Cerebellar nuclear complex (tissue), 1 donor: Measurements from ENCODE around the gene CRLF2.
"Not testable (repeated sequence)": the region's sequence is repeated elsewhere in the genome, so short reads cannot be mapped to it uniquely, and the experiment has no call there.

ENCODE experiments used
- DNase-seq, 2 experiments: peaks; one replicate each; lab custom pipeline; 2025; lab: John Stamatoyannopoulos, UW

CRLF2 gene

DNA sequence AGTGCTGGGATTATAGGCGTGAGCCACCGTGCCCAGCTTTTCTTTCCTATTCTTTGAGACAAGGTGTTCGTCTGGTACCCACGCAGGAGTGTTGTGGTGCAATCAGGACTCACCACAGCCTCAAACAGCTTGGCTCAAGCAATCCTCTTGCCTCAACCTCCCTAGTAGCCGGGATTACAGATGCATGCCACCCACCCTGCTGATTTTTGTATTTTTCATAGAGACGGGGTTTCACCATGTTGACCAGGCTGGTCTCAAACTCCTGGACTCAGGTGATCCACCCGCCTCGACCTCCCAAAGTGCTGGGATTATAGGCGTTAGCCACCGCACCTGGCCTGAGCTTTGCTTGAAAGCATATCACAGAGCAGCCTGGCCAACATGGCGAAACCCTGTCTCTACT, 1.5 kb upstream of the CRLF2 start:
- DNase-seq, result no peak

- DNase-seq, result no peak
Observed at GRCh38 chrX:1210844-1211243, 1.6 kb downstream of the CRLF2 start.

DNA sequence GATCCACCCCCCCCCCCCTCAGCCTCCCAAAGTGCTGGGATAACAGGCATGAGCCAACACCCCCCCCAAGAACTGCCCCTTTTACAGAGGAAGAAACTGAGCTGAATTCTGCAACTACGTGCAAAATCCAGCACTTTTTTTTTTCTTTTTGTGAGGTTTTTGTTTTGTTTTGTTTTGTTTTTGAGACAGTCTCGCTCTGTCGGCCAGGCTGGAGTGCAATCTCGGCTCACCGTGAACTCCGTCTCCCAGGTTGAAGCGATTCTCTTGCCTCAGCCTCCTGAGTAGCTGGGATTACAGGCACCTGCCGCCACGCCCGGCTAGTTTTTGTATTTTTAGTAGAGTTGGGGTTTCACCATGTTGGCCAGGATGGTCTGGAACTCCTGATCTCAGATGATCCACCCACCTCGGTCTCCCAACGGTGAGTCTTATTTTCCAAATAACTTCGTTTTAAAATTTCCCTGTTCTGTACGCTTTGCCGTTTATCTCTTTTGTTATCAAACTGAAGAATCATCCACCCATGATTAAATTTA, 4.9 kb downstream of the CRLF2 start:
- no peak for DNase-seq

- no peak for DNase-seq
Observed at GRCh38 chrX:1205681-1206611, 6.5 kb downstream of the CRLF2 start.

DNA sequence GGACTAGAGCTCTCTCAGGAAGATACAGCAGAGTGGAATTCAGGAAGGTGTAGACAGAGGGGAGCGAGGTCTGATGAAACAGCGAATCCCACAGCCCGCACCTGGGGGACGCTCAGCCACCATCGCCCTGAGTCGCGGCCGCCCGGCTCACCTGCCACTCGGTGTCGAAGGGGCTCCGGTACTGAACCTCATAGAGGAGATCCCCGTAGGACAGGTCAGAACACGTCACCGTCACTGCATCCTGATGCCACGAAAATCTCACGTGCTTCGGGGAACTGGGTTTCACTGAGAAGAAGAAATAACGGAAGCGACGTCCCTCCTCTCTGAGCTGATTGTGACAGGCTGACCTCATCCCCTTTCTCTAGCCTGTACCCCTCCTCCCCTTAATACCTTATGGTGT, 10.2 kb downstream of the CRLF2 start:
- DNase-seq, result no peak

DNA sequence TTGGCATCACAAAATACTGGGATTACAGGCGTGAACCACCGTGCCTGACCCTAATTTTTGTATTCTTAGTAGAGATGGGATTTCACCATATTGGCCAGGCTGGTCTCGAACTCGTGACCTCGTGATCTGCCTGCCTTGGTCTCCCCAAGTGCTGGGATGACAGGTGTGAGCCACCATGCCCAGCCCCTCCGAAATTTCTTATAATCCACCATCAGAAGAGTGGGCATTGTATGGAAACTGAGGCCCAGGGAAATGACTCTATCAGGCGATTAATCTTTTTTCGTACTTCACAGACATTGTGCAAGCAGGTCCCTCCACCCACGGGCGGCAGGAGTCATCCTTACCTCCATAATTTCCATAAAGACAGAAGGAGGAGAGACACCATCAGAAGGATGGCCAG, 16.0 kb downstream of the CRLF2 start:
- no peak for DNase-seq

- DNase-seq, result not testable (repeated sequence)
Observed at GRCh38 chrX:1192196-1192595, 20.3 kb downstream of the CRLF2 start.

DNA sequence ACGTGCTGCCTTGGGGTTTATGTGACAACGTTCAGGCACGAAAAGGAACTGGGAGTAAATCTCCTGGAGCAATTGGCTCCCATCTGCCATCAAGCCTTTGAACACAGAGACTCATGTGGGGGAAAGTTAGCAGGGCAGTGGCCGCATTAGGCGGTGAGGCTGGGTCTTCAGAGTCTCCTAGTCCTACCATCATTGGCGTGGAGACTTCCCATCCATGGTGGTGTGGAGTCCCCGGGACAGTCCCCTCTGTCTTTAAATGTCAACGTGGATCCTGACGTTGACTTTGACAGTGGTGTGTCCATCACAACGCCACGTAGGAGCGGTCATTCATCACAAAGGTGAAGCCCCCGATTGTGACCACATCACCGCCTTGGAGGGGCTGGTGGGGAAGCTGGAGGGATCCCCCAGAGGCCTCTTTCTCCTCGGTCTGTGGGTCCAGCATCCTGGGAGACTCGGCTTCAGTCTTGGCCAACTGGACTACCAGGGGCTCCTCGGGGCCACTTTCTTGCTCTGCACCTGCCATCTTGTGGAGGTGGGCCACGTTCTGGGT, 21.8 kb downstream of the CRLF2 start:
- DNase-seq, result no peak

DNA sequence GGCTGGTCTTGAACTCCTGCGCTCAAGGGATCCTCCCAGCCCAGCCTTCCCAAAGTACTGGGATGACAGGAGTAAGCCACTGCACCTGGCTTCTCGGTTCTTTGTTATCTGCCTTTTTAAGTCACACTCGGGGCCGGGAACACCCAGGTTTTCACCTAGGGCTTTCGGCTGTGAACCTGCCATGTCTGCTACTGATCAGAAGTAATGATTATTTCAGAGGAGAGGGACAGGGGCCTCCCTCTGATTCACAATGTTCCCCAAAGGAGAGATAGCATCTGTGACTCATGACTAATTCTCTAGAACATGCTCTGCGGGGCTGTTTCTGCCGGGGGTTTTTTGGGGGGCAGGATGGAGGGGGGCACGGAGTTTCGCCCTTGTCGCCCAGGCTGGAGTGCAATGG, 26.9 kb downstream of the CRLF2 start:
- no peak for DNase-seq

GRCh38 chrX:1182211-1182610, 30.2 kb downstream of the CRLF2 start:
- DNase-seq, result no peak

- DNase-seq, result not testable (repeated sequence)
Observed at GRCh38 chrX:1181661-1182060, 30.8 kb downstream of the CRLF2 start.

DNA sequence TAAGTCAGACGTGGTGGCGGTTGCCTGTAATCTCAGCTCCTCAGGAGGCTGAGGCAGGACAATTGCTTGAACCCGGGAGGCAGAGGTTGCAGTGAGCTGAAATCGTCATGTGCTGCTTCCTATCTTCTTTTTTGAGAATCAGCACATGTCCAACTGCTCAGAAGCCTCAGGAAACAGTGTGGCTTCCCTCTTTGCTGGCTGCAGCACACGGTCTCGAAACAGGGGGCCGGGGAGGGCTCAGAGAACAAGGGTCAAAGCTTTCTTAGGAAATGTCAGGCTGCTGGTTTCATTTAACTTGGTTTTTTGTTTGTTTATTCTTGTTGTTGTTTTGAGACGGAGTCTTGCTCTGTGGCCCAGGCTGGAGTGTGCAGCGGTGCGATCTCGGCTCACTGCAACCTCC, 31.3 kb downstream of the CRLF2 start:
- DNase-seq, result no peak

DNA sequence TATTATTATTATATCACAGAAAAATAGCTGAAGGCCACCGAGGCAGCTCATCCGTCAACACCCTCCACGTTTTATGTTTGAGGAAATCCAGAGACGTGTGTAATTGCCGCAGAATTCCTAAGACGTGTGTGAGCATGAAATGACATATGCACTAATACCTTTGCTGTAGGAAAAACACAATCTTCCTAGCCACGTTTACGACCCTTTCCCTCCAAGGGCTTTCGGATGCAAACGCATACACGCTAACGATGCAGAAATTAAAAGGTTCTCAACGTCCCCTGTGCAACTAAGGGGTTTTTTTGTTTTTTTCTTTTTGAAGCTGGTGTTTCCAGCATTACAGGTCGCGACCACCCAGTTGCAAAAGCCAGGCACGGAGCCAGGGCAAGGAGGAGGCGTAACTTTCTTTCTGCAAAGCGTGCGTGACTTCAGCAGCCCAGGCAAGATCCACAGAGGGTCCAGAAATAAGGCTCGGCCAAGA, 33.8 kb downstream of the CRLF2 start:
- DNase-seq, result no peak

DNA sequence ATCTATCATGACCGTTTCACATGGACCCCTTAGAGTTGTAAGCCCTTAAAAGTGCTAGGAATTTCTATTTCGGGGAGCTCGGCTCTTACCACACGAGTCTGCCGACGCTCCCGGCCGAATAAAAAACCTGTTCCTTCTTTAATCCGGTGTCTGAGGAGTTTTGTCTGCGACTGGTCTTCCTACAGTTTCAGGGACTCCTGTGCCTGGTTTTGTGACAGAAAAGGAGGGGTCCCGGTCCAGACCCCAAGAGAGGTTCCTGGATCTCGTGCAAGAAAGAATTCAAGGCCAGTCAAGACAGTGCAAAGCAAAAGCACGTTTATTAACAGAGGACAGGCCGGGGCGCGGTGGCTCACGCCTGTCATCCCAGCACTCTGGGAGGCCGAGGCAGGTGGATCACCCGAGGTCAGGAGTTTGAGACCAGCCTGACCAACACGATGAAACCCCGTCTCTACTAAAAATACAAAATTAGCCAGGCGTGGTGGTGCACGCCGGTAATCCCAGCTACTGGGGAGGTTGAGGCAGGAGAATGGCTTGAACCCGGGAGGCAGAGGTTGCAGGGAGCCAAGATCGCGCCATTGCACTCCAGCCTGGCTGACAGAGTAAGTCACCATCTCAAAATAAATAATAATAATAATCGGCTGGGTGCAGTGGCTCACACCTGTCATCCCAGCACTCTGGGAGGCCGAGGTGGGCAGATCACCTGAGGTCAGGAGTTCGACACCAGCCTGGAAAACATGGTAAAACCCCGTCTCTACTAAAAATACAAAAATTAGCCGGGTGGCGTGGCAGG, 35.7 kb downstream of the CRLF2 start:
- not testable (repeated sequence) for DNase-seq

DNA sequence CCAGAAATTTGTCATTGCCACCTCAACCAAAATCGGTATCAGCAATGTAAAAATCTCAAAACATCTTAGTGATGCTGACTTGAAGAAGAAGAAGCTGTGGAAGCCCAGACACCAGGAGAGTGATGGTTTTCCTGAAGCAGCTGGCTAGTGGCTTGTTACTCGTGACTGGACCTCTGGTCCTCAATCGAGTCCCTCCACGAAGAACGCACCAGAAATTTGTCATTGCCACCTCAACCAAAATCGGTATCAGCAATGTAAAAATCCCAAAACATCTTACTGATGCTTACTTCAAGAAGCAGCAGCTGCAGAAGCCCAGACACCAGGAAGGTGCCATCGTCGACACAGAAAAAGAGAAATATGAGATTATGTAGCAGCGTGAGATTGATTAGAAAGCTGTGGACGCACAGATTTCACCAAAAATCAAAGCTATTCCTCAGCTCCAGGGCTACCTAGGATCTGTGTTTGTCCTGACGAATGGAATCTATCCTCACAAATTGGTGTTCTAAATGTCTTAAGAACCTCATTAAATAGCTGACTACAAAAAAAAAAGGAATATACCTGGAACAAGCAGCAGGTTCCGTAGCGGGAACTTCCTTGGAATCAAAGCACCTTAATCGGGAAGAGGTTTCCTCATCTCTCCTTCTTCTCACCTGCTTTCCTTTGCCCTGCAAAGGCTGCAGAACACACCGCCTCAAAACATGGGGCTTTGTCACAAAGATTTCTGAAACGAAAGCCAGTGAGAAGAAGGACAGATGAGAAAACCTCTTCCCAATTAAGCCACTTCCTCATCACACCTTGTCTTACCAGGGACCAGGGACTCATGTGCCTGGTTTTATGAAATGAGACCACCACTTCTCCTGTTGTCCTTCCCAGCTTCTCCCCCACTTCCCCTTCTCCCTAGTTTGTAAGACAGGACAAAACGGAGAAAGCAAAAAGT, 37.6 kb downstream of the CRLF2 start:
- DNase-seq, result not testable (repeated sequence)

DNA sequence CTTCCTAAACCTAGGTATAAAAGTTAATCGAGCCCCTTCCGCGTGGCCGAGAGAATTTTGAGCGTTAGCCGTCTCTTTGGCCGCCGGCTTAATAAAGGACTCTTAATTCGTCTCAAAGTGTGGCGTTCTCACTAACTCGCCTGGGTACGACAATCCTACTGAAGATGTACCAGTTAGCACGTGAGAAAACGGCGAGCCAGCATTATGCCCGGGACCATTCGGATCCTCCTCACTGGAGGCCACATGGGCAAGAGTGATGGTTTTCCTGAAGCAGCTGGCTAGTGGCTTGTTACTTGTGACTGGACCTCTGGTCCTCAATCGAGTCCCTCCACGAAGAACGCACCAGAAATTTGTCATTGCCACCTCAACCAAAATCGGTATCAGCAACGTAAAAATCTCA, 39.0 kb downstream of the CRLF2 start:
- DNase-seq, result not testable (repeated sequence)

- DNase-seq, result no peak
Observed at GRCh38 chrX:1172496-1172895, 40.0 kb downstream of the CRLF2 start.

DNA sequence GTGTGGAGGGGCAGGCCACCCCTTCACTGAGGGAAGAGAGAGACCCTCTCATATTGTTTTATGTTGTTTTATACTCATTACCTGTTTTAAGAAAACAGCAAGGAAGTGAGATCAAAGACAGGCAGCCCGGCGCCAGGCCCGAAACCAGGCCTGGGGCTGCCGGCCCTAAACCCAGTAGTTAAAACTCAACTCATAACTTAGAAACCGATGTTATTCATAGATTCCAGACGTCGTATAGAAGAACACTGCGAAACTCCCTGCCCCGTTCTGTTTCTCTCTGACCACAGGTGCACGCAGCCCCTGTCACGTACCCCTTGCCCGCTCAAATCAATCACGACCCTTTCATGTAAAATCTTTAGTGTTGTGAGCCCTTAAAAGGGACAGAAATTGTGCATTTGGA, 40.5 kb downstream of the CRLF2 start:
- DNase-seq, result not testable (repeated sequence)

DNA sequence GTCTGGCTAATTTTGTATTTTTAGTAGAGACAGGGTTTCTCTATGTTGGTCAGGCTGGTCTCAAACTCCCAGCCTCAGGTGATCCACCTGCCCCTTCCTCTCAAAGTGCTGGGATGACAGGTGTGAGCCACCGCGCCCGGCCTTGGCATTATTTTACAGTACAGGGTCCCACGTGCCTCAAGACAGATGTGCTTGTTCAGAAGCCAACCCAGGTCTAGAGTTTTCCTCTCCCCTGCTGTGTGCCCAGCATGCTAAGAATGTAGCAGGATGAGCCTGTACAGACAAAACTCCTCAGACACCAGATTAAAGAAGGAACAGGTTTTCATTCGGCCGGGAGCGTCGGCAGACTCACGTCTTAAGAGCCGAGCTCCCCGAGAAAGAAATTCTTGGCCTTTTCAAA, 42.2 kb downstream of the CRLF2 start:
- no peak for DNase-seq

GRCh38 chrX:1169189-1169588, 43.3 kb downstream of the CRLF2 start:
- DNase-seq, result no peak

- DNase-seq, result no peak
Observed at GRCh38 chrX:1167918-1168481, 44.4 kb downstream of the CRLF2 start.
